ENCODE results near the gene CXXC5.

The CXXC5 gene

DNA sequence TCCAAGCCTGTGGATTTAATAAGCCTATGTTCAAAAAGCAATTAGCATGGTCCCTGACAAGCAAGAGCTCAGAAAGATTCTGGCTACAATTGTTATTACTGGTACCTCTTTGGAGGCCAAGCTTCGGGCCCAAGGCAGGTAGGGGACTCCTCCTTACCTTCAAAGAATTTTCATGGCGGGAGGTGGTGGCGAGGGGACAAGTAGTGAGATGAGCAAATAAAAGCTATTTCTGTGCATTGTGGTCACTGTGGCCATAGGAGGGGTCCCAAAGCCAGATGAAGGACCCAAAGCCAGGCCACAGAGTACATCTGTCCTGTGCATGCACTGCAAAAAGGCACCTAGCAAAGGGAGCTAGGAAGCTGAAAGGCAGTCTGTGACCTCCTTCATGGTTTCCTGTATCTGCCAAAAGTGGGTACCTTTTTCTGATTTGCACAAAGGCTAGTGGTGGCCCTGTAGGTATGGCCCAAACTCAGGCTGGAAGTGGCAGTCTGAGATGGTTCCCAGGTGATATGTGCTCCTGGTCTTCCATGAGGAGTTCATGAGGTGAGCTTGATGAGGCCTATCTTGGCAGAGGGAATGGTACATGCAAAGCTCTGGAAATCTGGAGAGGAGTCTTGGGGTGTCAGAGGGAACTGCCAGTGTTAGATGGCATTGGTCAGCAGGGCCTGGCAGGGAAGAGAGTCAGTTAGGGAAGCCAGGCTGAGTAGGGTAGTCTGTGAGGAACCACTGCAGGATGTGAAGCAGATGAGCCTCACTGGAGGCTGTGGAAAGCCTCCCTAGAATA lies 3.3 kb upstream of the CXXC5 start:
- Histone ChIP-seq H3K27me3 (ENCODE audit: control insufficient read depth, insufficient read depth, low read length, poor library complexity, severe bottlenecking) (peaks cover 31% of the 10 kb centered on the region), H3K27ac (ENCODE audit: insufficient read depth, low read depth, low read length, poor library complexity, severe bottlenecking) (no peak overlapping the region), H3K36me3 (ENCODE audit: control insufficient read depth, insufficient read depth, low read length) (no peaks in the 10 kb centered on the region), H3K4me1 (ENCODE audit: control insufficient read depth, insufficient read depth, low read length) (peaks cover 36% of the 10 kb centered on the region), H3K4me3 (ENCODE audit: insufficient read depth, low read depth, low read length) (no peak overlapping the region), H3K9me3 (ENCODE audit: control insufficient read depth, low read length) (no peaks in the 10 kb centered on the region)
- 96 to 97% methylated on average over 3 of the region's 3 CpGs for WGBS, 2 experiments

DNA sequence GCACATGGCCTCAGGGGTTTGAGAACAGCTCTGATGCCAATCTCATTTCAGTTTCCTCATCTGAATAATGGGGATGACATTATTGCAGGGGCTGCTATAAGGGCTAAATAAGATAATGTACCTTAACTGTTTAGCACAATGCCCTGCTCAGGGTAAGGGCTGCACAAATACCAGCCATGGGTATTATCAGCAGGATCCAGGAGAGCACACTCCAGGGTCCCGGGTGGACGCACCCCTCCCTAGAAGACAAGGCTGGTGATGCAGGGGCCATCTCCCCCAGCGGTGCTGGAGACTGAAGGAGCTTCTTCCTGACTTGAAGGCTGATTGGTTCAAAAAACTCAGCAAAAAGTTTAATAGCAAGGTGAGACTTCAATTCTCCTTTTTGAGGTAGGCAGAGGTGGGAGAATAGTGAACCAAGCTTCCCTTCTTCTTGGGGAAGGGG lies 2.7 kb upstream of the CXXC5 start:
- Histone ChIP-seq H3K9me3 (ENCODE audit: control insufficient read depth, low read length) (no peaks in the 10 kb centered on the region), H3K27me3 (ENCODE audit: control insufficient read depth, insufficient read depth, low read length, poor library complexity, severe bottlenecking) (peaks cover 31% of the 10 kb centered on the region), H3K4me1 (ENCODE audit: control insufficient read depth, insufficient read depth, low read length) (peaks cover 31% of the 10 kb centered on the region), H3K4me3 (ENCODE audit: insufficient read depth, low read depth, low read length) (no peak overlapping the region), H3K36me3 (ENCODE audit: control insufficient read depth, insufficient read depth, low read length) (no peaks in the 10 kb centered on the region), H3K27ac (ENCODE audit: insufficient read depth, low read depth, low read length, poor library complexity, severe bottlenecking) (no peak overlapping the region)
- WGBS, 2 experiments = 93 to 97% methylated on average over 3 of the region's 3 CpGs

DNA sequence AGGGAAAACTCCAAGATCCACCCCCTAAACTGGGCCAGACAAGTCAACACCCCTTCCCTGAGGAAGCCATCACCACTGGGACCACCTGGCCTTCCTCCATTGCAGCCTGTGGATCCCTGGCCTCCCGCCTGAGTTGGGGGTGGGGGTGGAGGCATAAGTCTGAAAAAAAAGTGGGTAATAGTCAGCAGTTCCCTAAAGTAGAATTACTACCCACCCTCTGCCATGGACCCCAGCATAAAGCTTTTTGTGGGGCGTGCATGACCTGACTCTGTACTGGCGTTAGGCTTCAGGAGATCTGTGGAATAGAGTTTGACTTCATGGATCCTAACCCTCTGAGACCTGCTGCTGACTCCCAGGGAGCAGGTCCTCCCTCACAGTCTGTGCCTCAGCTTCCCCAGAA lies 2.0 kb upstream of the CXXC5 start:
- Histone ChIP-seq H3K4me3 (ENCODE audit: insufficient read depth, low read depth, low read length) (no peak overlapping the region), H3K27me3 (ENCODE audit: control insufficient read depth, insufficient read depth, low read length, poor library complexity, severe bottlenecking) (peaks cover 31% of the 10 kb centered on the region), H3K9me3 (ENCODE audit: control insufficient read depth, low read length) (no peaks in the 10 kb centered on the region), H3K27ac (ENCODE audit: insufficient read depth, low read depth, low read length, poor library complexity, severe bottlenecking) (no peak overlapping the region), H3K4me1 (ENCODE audit: control insufficient read depth, insufficient read depth, low read length) (peaks cover 25% of the 10 kb centered on the region), H3K36me3 (ENCODE audit: control insufficient read depth, insufficient read depth, low read length) (no peaks in the 10 kb centered on the region)
- WGBS, 2 experiments = 88 to 93% methylated on average over 3 of the region's 3 CpGs

DNA sequence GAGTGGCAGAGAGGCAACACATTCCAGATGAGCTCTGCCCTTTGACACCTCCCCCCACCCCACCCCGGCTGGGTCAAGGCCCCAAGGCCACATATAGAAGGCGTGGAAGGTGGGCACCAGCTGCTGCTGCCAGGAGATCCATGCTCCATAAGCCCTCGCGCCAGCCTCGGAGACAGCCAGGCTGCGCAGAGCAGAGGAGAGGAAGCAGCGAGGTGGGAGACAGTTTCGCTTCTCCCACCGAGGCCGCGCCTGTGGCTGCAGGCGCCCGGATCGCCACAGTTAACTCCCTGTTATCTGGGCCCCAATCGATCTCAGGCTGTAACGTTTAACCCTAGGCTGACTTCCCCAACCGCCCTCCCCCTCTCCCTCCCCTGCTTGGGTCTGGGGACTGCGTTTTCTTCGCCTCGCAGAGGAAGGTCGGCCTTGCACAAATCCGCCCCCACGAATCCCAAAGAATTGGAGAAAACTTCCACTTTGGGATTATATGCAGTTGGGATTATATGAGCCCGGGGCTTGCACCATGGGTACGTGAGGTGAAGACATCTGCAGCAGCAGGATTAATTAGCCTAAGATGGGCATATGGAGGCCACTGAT lies 1.1 kb upstream of the CXXC5 start:
- Histone ChIP-seq H3K4me1 (ENCODE audit: control insufficient read depth, insufficient read depth, low read length) (peaks cover 31% of the 10 kb centered on the region), H3K4me3 (ENCODE audit: insufficient read depth, low read depth, low read length) (peak overlapping the region; percentile 93), H3K36me3 (ENCODE audit: control insufficient read depth, insufficient read depth, low read length) (no peaks in the 10 kb centered on the region), H3K9me3 (ENCODE audit: control insufficient read depth, low read length) (no peaks in the 10 kb centered on the region), H3K27ac (ENCODE audit: insufficient read depth, low read depth, low read length, poor library complexity, severe bottlenecking) (no peak overlapping the region), H3K27me3 (ENCODE audit: control insufficient read depth, insufficient read depth, low read length, poor library complexity, severe bottlenecking) (peaks cover 31% of the 10 kb centered on the region)
- 2% methylated on average over 25 of the region's 25 CpGs for WGBS, 2 experiments

DNA sequence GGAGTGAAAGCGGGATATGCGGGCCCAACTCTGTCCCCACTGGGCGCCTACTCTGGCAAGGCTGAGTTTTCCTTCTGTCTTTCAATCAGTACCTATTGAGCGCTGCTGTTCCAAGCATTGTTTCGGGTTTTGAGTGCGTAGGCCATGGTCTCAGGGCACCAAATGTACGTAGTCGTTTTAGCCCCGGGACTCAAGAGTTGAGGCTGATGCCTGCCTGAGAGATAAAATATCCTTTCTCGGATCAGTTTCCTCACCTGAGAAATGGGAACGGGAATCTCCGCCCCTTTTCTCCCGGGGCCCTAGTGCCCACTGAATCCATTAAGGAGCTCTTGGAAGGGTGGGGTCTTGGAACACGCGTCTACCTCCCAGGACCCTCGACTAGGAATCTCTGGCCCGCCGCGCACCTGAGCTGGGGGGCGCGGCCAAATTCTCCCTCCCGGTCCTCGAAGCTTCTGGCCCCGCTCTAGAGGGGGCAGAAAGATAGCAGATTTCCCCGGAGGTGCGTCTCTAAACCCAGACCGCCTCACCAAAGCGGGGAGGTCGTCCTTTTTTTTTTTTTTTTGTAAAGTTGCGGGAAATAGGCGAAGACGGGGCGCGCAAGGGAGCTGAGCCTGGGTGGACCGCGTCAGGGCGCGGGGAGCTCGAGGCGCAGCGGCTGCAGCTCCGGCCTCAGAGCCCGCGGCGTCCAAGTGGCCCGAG lies 494 bp upstream of the CXXC5 start:
- 1 to 2% methylated on average over 46 of the region's 46 CpGs for WGBS, 2 experiments
- no peaks in the 10 kb centered on the region for H3K9me3 ChIP-seq (ENCODE audit: control insufficient read depth, low read length)
- H3K4me3 ChIP-seq (ENCODE audit: insufficient read depth, low read depth, low read length) = peak overlapping the region; percentile 93
- peaks cover 31% of the 10 kb centered on the region for H3K27me3 ChIP-seq (ENCODE audit: control insufficient read depth, insufficient read depth, low read length, poor library complexity, severe bottlenecking)
- no peak overlapping the region for H3K27ac ChIP-seq (ENCODE audit: insufficient read depth, low read depth, low read length, poor library complexity, severe bottlenecking)
- peaks cover 34% of the 10 kb centered on the region for H3K4me1 ChIP-seq (ENCODE audit: control insufficient read depth, insufficient read depth, low read length)
- no peaks in the 10 kb centered on the region for H3K36me3 ChIP-seq (ENCODE audit: control insufficient read depth, insufficient read depth, low read length)

- peak overlapping the region; percentile 79 for H3K27ac ChIP-seq (ENCODE audit: insufficient read depth, low read depth, low read length, poor library complexity, severe bottlenecking)
- peaks cover 31% of the 10 kb centered on the region for H3K27me3 ChIP-seq (ENCODE audit: control insufficient read depth, insufficient read depth, low read length, poor library complexity, severe bottlenecking)
- no peaks in the 10 kb centered on the region for H3K9me3 ChIP-seq (ENCODE audit: control insufficient read depth, low read length)
- 0% methylated on average over 77 of the region's 77 CpGs for WGBS, 2 experiments
- H3K36me3 ChIP-seq (ENCODE audit: control insufficient read depth, insufficient read depth, low read length) = no peaks in the 10 kb centered on the region
- peak overlapping the region; percentile 93 for H3K4me3 ChIP-seq (ENCODE audit: insufficient read depth, low read depth, low read length)
- peaks cover 39% of the 10 kb centered on the region for H3K4me1 ChIP-seq (ENCODE audit: control insufficient read depth, insufficient read depth, low read length)
Observed at GRCh38 chr5:139649082-139649991, 1.2 kb downstream of the CXXC5 start.

DNA sequence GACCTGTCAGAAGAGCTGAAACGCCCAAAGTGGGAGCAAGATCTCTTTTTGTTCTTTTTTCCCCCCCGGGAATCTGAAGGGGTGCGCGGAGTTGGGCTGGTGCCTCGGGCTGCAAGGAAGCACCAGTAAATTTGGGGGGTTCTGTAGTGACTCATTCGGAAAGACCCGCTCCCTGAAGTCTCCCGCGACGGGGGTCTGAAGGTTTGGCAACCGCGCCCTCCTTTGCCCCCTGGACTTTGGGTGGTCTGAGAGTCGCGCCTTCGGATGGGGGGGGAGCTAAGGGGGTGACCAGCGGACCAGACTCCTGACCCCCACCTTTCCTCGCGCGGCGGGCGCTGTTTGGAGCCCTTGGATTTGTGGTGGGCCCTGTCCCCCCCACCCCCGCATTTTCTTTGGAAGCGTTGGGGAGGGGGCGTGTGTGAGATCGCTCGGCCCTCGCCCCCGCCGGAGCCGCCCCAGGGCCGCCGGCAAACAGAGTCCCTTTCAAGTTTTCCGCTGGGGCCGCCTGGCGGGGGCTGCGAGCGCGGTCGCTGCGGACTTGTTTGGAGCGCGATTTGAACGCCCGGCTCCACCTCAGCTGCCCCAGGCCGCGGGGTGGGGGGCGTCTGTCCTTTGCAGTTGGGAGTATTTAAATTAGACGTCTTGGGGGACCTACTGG lies 2.0 kb downstream of the CXXC5 start:
- WGBS, 2 experiments = 0% methylated on average over 48 of the region's 48 CpGs

DNA sequence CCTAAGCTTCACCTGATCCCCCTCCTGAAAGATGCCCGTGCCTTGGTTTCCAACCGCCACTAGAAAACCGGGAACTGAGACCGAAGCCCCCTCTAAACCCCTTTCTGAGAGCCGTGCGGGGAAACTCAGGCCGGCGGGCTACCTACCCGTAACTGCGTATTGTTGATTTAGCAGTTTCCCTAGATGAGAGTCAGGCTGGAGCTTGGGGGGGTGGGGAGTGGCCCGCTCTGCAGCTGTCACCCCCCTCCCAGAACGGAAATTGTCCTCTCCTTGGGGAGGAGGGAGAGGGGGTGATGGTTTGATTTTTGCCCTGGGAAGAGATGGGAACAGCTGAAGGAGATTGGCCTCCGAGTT lies 2.5 kb downstream of the CXXC5 start:
- WGBS, 2 experiments = 0 to 2% methylated on average over 13 of the region's 13 CpGs
- H3K4me1 ChIP-seq (ENCODE audit: control insufficient read depth, insufficient read depth, low read length) = peaks cover 53% of the 10 kb centered on the region
- no peaks in the 10 kb centered on the region for H3K9me3 ChIP-seq (ENCODE audit: control insufficient read depth, low read length)
- H3K27ac ChIP-seq (ENCODE audit: insufficient read depth, low read depth, low read length, poor library complexity, severe bottlenecking) = peak overlapping the region; percentile 66
- peaks cover 23% of the 10 kb centered on the region for H3K27me3 ChIP-seq (ENCODE audit: control insufficient read depth, insufficient read depth, low read length, poor library complexity, severe bottlenecking)
- H3K36me3 ChIP-seq (ENCODE audit: control insufficient read depth, insufficient read depth, low read length) = no peaks in the 10 kb centered on the region
- H3K4me3 ChIP-seq (ENCODE audit: insufficient read depth, low read depth, low read length) = peak overlapping the region; percentile 93

More for the DNA sequence above, 2.0 kb downstream of the CXXC5 start:
- peak overlapping the region; percentile 93 for H3K4me3 ChIP-seq (ENCODE audit: insufficient read depth, low read depth, low read length)
- no peaks in the 10 kb centered on the region for H3K9me3 ChIP-seq (ENCODE audit: control insufficient read depth, low read length)
- peaks cover 48% of the 10 kb centered on the region for H3K4me1 ChIP-seq (ENCODE audit: control insufficient read depth, insufficient read depth, low read length)
- no peaks in the 10 kb centered on the region for H3K36me3 ChIP-seq (ENCODE audit: control insufficient read depth, insufficient read depth, low read length)
- H3K27me3 ChIP-seq (ENCODE audit: control insufficient read depth, insufficient read depth, low read length, poor library complexity, severe bottlenecking) = peaks cover 28% of the 10 kb centered on the region
- H3K27ac ChIP-seq (ENCODE audit: insufficient read depth, low read depth, low read length, poor library complexity, severe bottlenecking) = peak overlapping the region; percentile 66

GRCh38 chr5:139651043-139651834 lies 3.1 kb downstream of the CXXC5 start:
- peak overlapping the region; percentile 82 for H3K27ac ChIP-seq (ENCODE audit: insufficient read depth, low read depth, low read length, poor library complexity, severe bottlenecking)
- peaks cover 58% of the 10 kb centered on the region for H3K4me1 ChIP-seq (ENCODE audit: control insufficient read depth, insufficient read depth, low read length)
- no peaks in the 10 kb centered on the region for H3K36me3 ChIP-seq (ENCODE audit: control insufficient read depth, insufficient read depth, low read length)
- no peaks in the 10 kb centered on the region for H3K9me3 ChIP-seq (ENCODE audit: control insufficient read depth, low read length)
- peaks cover 17% of the 10 kb centered on the region for H3K27me3 ChIP-seq (ENCODE audit: control insufficient read depth, insufficient read depth, low read length, poor library complexity, severe bottlenecking)
- WGBS, 2 experiments = 6 to 8% methylated on average over 14 of the region's 14 CpGs
- peak overlapping the region; percentile 93 for H3K4me3 ChIP-seq (ENCODE audit: insufficient read depth, low read depth, low read length)
